Vagina (tissue), 2 donors: ENCODE measurements around the gene BICC1.

ENCODE experiments used
- POLR2A ChIP-seq, 2 donors: fragments of 450-650 bp; IDR thresholded peaks; one replicate each; pipeline ENCODE4 v1.6.1; 2017; ENCODE audit warnings: antibody characterized with exemption in 2 of 2, mild to moderate bottlenecking in 2 of 2, moderate library complexity in 2 of 2
- TF ChIP-seq, protein P1 (sequence below), 3 experiments: fragments of 450-650 bp in 2 of 3; fragments of 200-600 bp in 1 of 3; sonication (generic) in 1 of 3; IDR thresholded peaks; one replicate each; pipeline ENCODE4 v1.5.1; 2017 to 2019; ENCODE audit warnings: antibody characterized with exemption in 3 of 3, mild to moderate bottlenecking in 2 of 3, moderate library complexity in 2 of 3

DNA sequence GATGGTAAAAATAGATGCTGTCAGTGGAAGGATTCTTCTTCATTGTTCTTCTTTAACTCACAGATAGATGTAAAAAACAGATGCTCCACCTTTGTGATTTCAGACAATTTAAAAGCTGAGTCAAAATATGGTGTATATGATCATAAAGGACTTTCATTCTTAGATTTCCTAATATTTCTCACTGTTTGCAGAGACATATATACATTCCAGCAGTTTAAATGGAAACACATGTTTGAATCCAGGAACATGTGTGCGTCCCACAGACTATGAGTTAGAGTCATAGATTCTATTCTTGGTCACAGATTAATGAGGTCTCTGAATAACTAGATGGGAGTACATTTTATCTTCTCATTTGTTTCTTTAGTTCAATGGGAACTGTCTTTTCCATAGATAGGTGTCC, 109.6 kb downstream of the BICC1 start:
- no peak for TF ChIP-seq POLR2A (IDR thresholded peaks at IDR 0.05)
- TF ChIP-seq, protein P1, sequence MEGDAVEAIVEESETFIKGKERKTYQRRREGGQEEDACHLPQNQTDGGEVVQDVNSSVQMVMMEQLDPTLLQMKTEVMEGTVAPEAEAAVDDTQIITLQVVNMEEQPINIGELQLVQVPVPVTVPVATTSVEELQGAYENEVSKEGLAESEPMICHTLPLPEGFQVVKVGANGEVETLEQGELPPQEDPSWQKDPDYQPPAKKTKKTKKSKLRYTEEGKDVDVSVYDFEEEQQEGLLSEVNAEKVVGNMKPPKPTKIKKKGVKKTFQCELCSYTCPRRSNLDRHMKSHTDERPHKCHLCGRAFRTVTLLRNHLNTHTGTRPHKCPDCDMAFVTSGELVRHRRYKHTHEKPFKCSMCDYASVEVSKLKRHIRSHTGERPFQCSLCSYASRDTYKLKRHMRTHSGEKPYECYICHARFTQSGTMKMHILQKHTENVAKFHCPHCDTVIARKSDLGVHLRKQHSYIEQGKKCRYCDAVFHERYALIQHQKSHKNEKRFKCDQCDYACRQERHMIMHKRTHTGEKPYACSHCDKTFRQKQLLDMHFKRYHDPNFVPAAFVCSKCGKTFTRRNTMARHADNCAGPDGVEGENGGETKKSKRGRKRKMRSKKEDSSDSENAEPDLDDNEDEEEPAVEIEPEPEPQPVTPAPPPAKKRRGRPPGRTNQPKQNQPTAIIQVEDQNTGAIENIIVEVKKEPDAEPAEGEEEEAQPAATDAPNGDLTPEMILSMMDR (IDR thresholded peaks at IDR 0.05) = no peak
